C4-2B (cell line): Measurements from ENCODE around the gene PSD.

Source experiments
- ZFX ChIP-seq: fragments of 450-650 bp; IDR thresholded peaks from 2 replicates; pipeline ENCODE4 v1.6.1; 2017
- TF ChIP-seq, protein P1 (sequence below): fragments of 450-650 bp; conservative IDR thresholded peaks from 2 replicates; pipeline ENCODE4 v1.5.1; 2017; ENCODE audit warnings: mild to moderate bottlenecking

DNA sequence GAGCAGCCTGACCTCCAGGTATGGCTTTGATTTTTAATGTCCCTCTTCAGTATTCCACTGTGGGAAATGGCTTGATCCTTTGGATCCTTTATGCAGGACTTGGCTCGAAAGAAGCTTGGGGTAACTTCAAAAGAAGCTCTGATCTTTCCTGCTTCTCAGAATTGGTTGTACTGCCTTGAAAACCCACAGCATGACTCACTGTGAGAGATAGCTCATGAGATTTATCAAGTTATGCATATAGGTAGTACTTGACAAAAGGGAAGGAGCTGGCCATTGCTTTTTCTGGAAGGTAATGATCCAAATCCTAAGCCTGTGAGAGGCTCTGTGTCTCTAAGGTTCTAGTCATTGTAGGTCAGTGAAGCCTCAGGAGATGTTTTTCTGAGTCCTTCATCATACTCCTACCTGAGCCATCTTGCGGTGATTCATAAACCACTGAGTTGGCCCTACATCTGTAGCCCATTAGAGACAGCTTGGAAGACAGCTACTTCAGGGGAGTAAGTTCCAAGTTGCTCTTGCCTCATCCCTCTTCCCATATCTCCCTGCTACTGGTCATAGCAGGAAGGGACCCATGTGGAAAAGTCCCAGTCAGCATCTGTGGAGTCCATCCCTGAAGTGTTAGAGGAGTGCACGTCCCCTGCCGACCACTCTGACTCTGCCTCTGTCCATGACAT is 59.7 kb downstream of the PSD start:
- TF ChIP-seq, protein P1, sequence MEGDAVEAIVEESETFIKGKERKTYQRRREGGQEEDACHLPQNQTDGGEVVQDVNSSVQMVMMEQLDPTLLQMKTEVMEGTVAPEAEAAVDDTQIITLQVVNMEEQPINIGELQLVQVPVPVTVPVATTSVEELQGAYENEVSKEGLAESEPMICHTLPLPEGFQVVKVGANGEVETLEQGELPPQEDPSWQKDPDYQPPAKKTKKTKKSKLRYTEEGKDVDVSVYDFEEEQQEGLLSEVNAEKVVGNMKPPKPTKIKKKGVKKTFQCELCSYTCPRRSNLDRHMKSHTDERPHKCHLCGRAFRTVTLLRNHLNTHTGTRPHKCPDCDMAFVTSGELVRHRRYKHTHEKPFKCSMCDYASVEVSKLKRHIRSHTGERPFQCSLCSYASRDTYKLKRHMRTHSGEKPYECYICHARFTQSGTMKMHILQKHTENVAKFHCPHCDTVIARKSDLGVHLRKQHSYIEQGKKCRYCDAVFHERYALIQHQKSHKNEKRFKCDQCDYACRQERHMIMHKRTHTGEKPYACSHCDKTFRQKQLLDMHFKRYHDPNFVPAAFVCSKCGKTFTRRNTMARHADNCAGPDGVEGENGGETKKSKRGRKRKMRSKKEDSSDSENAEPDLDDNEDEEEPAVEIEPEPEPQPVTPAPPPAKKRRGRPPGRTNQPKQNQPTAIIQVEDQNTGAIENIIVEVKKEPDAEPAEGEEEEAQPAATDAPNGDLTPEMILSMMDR: no peak
- no peak for TF ChIP-seq ZFX
